Measurements from ENCODE around the gene INAFM2. TPM values are rescaled to one million over a fixed set of nuclear protein-coding genes. Genes with fewer than 3 reads are reported as not detected.

INAFM2 gene
- polyA plus RNA-seq, 1 donor from 2014 or later: 14.8 TPM

DNA sequence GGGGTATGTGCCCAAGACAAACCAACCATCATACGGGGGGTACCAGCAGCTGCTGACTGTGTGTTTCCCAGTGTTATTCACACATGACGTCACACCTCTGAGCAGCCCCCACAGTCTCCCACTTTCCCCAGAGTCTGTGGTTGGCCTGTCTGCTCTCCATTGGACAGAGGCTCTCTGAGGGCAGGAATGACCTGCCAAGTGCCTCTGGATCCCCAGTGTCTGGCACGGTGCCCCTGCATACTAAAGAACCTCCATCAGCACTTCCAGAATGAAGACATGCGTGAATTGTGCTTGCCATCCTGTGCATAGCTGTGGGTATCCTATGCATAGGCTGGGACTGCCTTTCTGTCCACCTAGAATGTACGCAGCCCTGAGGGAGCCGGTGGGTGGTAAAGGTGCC, 20.7 kb downstream of the INAFM2 start:
- no peak for TF ChIP-seq TAF1 (IDR thresholded peaks at IDR 0.05; ENCODE audit: low read depth)
- no peak for TF ChIP-seq MXI1 (conservative IDR thresholded peaks at IDR 0.05; ENCODE audit: poor library complexity, severe bottlenecking)
- no peak for TF ChIP-seq SMC3 (conservative IDR thresholded peaks at IDR 0.05; ENCODE audit: poor library complexity)
- TF ChIP-seq, protein P1, sequence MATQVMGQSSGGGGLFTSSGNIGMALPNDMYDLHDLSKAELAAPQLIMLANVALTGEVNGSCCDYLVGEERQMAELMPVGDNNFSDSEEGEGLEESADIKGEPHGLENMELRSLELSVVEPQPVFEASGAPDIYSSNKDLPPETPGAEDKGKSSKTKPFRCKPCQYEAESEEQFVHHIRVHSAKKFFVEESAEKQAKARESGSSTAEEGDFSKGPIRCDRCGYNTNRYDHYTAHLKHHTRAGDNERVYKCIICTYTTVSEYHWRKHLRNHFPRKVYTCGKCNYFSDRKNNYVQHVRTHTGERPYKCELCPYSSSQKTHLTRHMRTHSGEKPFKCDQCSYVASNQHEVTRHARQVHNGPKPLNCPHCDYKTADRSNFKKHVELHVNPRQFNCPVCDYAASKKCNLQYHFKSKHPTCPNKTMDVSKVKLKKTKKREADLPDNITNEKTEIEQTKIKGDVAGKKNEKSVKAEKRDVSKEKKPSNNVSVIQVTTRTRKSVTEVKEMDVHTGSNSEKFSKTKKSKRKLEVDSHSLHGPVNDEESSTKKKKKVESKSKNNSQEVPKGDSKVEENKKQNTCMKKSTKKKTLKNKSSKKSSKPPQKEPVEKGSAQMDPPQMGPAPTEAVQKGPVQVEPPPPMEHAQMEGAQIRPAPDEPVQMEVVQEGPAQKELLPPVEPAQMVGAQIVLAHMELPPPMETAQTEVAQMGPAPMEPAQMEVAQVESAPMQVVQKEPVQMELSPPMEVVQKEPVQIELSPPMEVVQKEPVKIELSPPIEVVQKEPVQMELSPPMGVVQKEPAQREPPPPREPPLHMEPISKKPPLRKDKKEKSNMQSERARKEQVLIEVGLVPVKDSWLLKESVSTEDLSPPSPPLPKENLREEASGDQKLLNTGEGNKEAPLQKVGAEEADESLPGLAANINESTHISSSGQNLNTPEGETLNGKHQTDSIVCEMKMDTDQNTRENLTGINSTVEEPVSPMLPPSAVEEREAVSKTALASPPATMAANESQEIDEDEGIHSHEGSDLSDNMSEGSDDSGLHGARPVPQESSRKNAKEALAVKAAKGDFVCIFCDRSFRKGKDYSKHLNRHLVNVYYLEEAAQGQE (IDR thresholded peaks at IDR 0.05; ENCODE audit: borderline replicate concordance): no peak
- no peak for TF ChIP-seq RAD21 (conservative IDR thresholded peaks at IDR 0.05)
- no peak for TF ChIP-seq POLR2AphosphoS5 (IDR thresholded peaks at IDR 0.05)
- no peak for TF ChIP-seq EP300 (conservative IDR thresholded peaks at IDR 0.05; ENCODE audit: poor library complexity, severe bottlenecking)
- TF ChIP-seq EZH2 (IDR thresholded peaks at IDR 0.05; ENCODE audit: borderline replicate concordance, insufficient read depth, low read length, poor library complexity, severe bottlenecking): no peak
- TF ChIP-seq, protein P2, sequence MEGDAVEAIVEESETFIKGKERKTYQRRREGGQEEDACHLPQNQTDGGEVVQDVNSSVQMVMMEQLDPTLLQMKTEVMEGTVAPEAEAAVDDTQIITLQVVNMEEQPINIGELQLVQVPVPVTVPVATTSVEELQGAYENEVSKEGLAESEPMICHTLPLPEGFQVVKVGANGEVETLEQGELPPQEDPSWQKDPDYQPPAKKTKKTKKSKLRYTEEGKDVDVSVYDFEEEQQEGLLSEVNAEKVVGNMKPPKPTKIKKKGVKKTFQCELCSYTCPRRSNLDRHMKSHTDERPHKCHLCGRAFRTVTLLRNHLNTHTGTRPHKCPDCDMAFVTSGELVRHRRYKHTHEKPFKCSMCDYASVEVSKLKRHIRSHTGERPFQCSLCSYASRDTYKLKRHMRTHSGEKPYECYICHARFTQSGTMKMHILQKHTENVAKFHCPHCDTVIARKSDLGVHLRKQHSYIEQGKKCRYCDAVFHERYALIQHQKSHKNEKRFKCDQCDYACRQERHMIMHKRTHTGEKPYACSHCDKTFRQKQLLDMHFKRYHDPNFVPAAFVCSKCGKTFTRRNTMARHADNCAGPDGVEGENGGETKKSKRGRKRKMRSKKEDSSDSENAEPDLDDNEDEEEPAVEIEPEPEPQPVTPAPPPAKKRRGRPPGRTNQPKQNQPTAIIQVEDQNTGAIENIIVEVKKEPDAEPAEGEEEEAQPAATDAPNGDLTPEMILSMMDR (IDR thresholded peaks at IDR 0.05; ENCODE audit: poor library complexity, severe bottlenecking): no peak
- Histone ChIP-seq H3K36me3 (ENCODE audit: insufficient read depth, low read length) (no peaks in the 10 kb centered on the region), H3K4me3 (ENCODE audit: low read length) (no peak overlapping the region), H4K20me1 (ENCODE audit: insufficient read depth) (no peaks in the 10 kb centered on the region), H3K9me3 (ENCODE audit: low read length) (no peaks in the 10 kb centered on the region), H2AFZ (ENCODE audit: low read depth, low read length) (no peak overlapping the region), H3F3A (ENCODE audit: insufficient read depth, low read length, poor library complexity, severe bottlenecking) (no peaks in the 10 kb centered on the region), H3K9me2 (ENCODE audit: insufficient read depth, low read length) (no peaks in the 10 kb centered on the region), H3K9ac (ENCODE audit: low read length) (no peak overlapping the region), H3K79me2 (replicated peaks; ENCODE audit: insufficient read depth, low read length) (no peaks in the 10 kb centered on the region), H3K27me3 (ENCODE audit: insufficient read depth, low read depth, low read length) (no peaks in the 10 kb centered on the region), H3K4me2 (ENCODE audit: low read length) (no peak overlapping the region), H3K27ac (ENCODE audit: low read length) (no peak overlapping the region)

DNA sequence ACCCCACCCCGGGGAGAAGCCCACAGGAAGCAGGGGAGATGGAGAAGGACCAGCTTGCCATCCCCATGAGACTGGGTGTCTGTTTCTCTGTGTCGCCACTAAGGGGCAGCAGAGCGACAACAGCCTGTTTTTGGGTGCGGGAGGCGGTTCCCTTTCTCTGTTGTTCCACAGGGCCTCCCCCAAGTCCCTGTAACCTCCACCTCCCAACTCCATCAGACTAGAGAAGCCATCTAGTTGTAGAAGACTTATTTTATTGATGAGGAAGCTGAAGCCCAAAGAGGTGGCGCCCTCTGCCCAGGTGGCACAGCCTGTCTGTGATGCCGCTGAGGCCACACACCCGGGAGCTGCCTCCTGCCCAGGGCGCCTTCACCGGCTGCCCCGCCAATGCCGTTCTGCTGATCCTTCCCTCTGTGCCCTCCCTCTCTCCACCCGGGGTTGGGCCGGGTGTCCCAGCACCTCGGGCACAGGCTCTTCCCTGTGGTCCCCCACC, 21.2 kb downstream of the INAFM2 start:
- TF ChIP-seq SMC3 (conservative IDR thresholded peaks at IDR 0.05; ENCODE audit: poor library complexity): peak; percentile 61
- TF ChIP-seq MXI1 (conservative IDR thresholded peaks at IDR 0.05; ENCODE audit: poor library complexity, severe bottlenecking): no peak
- TF ChIP-seq EP300 (conservative IDR thresholded peaks at IDR 0.05; ENCODE audit: poor library complexity, severe bottlenecking): no peak
- TF ChIP-seq, protein P2 (IDR thresholded peaks at IDR 0.05; ENCODE audit: poor library complexity, severe bottlenecking): peak; percentile 66
- peak; percentile 52 for TF ChIP-seq RAD21 (conservative IDR thresholded peaks at IDR 0.05)
- no peak overlapping the region for H3K4me2 ChIP-seq (ENCODE audit: low read length)
- H3K4me3 ChIP-seq (ENCODE audit: low read length): no peak overlapping the region
- no peak overlapping the region for H3K9ac ChIP-seq (ENCODE audit: low read length)
- H4K20me1 ChIP-seq (ENCODE audit: insufficient read depth): no peaks in the 10 kb centered on the region
- H3K9me2 ChIP-seq (ENCODE audit: insufficient read depth, low read length): no peaks in the 10 kb centered on the region
- no peaks in the 10 kb centered on the region for H3F3A ChIP-seq (ENCODE audit: insufficient read depth, low read length, poor library complexity, severe bottlenecking)
- no peak overlapping the region for H2AFZ ChIP-seq (ENCODE audit: low read depth, low read length)
- H3K27ac ChIP-seq (ENCODE audit: low read length): no peak overlapping the region
- H3K9me3 ChIP-seq (ENCODE audit: low read length): no peaks in the 10 kb centered on the region
- H3K36me3 ChIP-seq (ENCODE audit: insufficient read depth, low read length): no peaks in the 10 kb centered on the region
- no peaks in the 10 kb centered on the region for H3K27me3 ChIP-seq (ENCODE audit: insufficient read depth, low read depth, low read length)
- H3K79me2 ChIP-seq (replicated peaks; ENCODE audit: insufficient read depth, low read length): no peaks in the 10 kb centered on the region
